Esophagus muscularis mucosa (tissue), 4 donors: ENCODE results near the gene NALCN. TPM values are rescaled to one million over a fixed set of nuclear protein-coding genes. Genes with fewer than 3 reads are reported as not detected.

Experiments
- DNase-seq: peaks from one replicate; pipeline ENCODE4 v3.0.0-alpha.2; 2017; ENCODE audit errors: extremely low spot score
- H3K27ac ChIP-seq, 4 donors: fragments of 200-600 bp; sonication (generic); replicated peaks in 1 of 4; 1 replicate in 3 of 4; 2 replicates in 1 of 4; pipeline ENCODE4 v1.5.1; 2016 to 2019; ENCODE audit warnings: mild to moderate bottlenecking in 1 of 4
- H3K27me3 ChIP-seq, 4 donors: fragments of 200-600 bp; sonication (generic); one replicate each; pipeline versions ENCODE4 v1.5.1 to v1.6.0; 2016 to 2019
- H3K36me3 ChIP-seq, 4 donors: fragments of 200-600 bp; sonication (generic); one replicate each; pipeline ENCODE4 v1.5.1; 2016 to 2019
- H3K4me1 ChIP-seq, 4 donors: fragments of 200-600 bp; sonication (generic); one replicate each; pipeline ENCODE4 v1.5.1; 2016 to 2019
- H3K4me3 ChIP-seq, 4 donors: fragments of 200-600 bp; sonication (generic); 1 replicate in 2 of 4; 2 replicates in 2 of 4; pipeline ENCODE4 v1.5.1; 2016 to 2019; ENCODE audit warnings: mild to moderate bottlenecking in 4 of 4, moderate library complexity in 1 of 4
- H3K9me3 ChIP-seq, 4 donors: fragments of 200-600 bp; sonication (generic); 1 replicate in 3 of 4; 2 replicates in 1 of 4; pipeline ENCODE4 v1.5.1; 2016 to 2019
- CTCF ChIP-seq, 3 experiments: fragments of 200-600 bp in 2 of 3; fragments of 450-650 bp in 1 of 3; sonication (generic) in 2 of 3; IDR thresholded peaks; one replicate each; pipeline ENCODE4 v1.5.1; 2017 to 2019; ENCODE audit warnings: antibody characterized with exemption in 3 of 3, mild to moderate bottlenecking in 2 of 3, moderate library complexity in 1 of 3
- EP300 ChIP-seq: sonication (generic); formaldehyde crosslinking; IDR thresholded peaks from one replicate; pipeline ENCODE4 v1.6.1; 2017; ENCODE audit warnings: antibody characterized with exemption
- POLR2A ChIP-seq: fragments of 450-650 bp; IDR thresholded peaks from one replicate; pipeline ENCODE4 v1.6.1; 2017; ENCODE audit warnings: antibody characterized with exemption, moderate library complexity, mild to moderate bottlenecking, low read depth
- POLR2AphosphoS5 ChIP-seq, 2 donors: sonication (generic); formaldehyde crosslinking; IDR thresholded peaks; one replicate each; pipeline ENCODE4 v1.6.1; 2017; ENCODE audit warnings: antibody characterized with exemption in 2 of 2
- WGBS: methylation state at CpG from one replicate; pipeline ENCODE4 v1.1.5; 2018; 5-methylcytosine and 5-hydroxymethylcytosine counted together
- intact Hi-C: fragments of 100-400 bp; cut with DNase I; formaldehyde crosslinking; loops from one replicate; pipeline ENCODE4 v1.15.1; 2023
- total RNA-seq, 4 donors: library from RNA; depleted of rRNA; stranded (reverse); fragments of >200 nt; gene quantifications; one replicate each; pipeline versions ENCODE4 v1.1.0 to v1.2.1, GENCODE V29; 2016

NALCN gene
- total RNA-seq, 4 donors from 2014 or later = 0.42 to 0.83 (median 0.54) TPM

GRCh38 chr13:101007245-101007644 is 409.1 kb downstream of the NALCN start:
- no peaks in the 10 kb centered on the region for H3K36me3 ChIP-seq
- TF ChIP-seq POLR2A = no peak
- no peak for TF ChIP-seq CTCF (IDR thresholded peaks at IDR 0.05)
- TF ChIP-seq POLR2AphosphoS5 (IDR thresholded peaks at IDR 0.05) = no peak
- no peak for TF ChIP-seq EP300
- WGBS = 74% methylated on average over 2 of the region's 2 CpGs

More at GRCh38 chr13:101007245-101007644, 409.1 kb downstream of the NALCN start:
- Histone ChIP-seq H3K9me3 (no peaks in the 10 kb centered on the region), H3K27me3 (no peaks in the 10 kb centered on the region), H3K27ac (no peak overlapping the region), H3K4me3 (no peak overlapping the region), H3K4me1 (no peaks in the 10 kb centered on the region)
- DNase-seq = no peak
- intact Hi-C loops = no loop called here

Other genes with a start within 250 kb of the NALCN start
- 10 to 100 TPM in 3 of 4 donors, 1 to 10 TPM in 1; 8.3 to 20.0 (median 13.8) TPM for gene ITGBL1, start 36.2 kb upstream of the NALCN start, total RNA-seq